Astrocyte of the spinal cord (primary cell): Measurements from ENCODE around the gene STAB1.

ENCODE experiments used
- DNase-seq: peaks from one replicate; pipeline ENCODE4 v3.0.0; 2011; ENCODE audit warnings: low read depth, low spot score
- H3K4me3 ChIP-seq: 2 replicates; pipeline ENCODE4 v1.5.1; 2011; ENCODE audit warnings: low read depth, mild to moderate bottlenecking, low read length, moderate library complexity
- in situ Hi-C: cut with HindIII; loops from 2 replicates; pipeline ENCODE4 v1.10.0; 2017; ENCODE audit warnings: low sequenced_read_pairs
- TF ChIP-seq, protein P1 (sequence below): IDR thresholded peaks from 2 replicates; pipeline ENCODE4 v1.5.1; 2012; ENCODE audit warnings: low read depth, mild to moderate bottlenecking, low read length, inconsistent platforms

Gene STAB1

DNA sequence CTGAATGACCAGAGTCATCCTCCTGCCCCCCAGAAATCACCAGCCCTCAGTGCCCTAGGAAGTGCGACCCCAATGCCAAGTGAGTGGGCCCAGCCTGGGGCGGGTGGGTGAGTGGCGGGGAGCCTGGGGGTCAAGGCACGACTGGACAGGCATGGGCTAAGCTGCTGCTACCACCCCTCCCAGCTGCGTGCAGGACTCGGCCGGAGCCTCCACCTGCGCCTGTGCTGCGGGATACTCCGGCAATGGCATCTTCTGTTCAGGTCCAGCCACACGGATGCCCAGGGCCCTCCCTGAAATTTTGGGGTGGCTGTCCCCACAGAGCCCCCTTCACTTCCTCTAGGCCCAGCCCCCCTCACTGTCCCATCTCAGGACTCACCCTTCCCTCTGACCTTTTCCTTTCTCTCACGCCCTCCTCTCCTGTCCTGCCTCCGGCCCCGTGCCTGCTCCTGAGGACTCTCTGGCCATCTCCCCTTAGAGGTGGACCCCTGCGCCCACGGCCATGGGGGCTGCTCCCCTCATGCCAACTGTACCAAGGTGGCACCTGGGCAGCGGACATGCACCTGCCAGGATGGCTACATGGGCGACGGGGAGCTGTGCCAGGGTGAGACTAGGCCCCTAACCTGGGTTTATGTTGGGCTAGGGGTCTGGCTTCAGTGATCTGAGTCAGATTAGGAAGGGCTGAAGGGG, 21.5 kb downstream of the STAB1 start:
- no peak overlapping the region for H3K4me3 ChIP-seq
- no peak for DNase-seq
- in situ Hi-C loops: no loop called here
- TF ChIP-seq, protein P1, sequence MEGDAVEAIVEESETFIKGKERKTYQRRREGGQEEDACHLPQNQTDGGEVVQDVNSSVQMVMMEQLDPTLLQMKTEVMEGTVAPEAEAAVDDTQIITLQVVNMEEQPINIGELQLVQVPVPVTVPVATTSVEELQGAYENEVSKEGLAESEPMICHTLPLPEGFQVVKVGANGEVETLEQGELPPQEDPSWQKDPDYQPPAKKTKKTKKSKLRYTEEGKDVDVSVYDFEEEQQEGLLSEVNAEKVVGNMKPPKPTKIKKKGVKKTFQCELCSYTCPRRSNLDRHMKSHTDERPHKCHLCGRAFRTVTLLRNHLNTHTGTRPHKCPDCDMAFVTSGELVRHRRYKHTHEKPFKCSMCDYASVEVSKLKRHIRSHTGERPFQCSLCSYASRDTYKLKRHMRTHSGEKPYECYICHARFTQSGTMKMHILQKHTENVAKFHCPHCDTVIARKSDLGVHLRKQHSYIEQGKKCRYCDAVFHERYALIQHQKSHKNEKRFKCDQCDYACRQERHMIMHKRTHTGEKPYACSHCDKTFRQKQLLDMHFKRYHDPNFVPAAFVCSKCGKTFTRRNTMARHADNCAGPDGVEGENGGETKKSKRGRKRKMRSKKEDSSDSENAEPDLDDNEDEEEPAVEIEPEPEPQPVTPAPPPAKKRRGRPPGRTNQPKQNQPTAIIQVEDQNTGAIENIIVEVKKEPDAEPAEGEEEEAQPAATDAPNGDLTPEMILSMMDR: no peak

DNA sequence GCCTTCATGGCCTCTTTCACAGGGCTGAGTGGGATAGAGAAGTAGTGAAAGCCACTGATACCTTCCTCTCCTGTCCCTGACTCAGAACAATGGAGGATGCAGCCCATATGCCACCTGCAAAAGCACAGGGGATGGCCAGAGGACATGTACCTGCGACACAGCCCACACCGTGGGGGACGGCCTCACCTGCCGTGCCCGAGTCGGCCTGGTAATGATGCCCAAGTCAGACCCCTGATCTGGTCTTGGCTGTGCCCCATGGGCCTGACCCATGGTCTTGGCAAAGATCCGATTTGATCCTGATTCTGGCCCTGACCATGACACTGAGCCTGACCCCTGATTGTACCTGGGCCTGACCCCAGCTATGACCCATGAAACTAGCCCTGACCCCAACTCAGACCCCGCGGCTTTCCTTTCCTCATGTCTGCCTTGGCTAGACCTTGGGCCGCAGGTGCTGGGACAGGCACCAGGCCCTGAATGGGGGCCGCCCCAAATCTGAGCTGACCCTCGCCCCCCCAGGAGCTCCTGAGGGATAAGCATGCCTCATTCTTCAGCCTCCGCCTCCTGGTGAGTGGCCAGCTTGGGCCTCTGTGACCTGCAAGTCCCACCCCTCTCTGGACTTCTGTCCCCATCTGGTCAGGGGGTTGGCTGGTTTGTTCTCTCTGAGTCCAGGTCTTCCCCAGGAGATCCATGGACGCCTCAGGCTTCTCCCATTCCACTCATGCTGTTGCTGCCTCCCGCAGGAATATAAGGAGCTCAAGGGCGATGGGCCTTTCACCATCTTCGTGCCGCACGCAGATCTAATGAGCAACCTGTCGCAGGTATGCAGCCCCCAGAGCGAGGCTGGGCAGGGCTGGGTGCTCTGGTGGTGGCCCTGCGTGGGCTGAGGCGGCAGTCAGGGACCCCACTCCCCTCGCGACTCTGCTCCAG, 22.9 kb downstream of the STAB1 start:
- in situ Hi-C loops: no loop called here
- H3K4me3 ChIP-seq: no peak overlapping the region
- TF ChIP-seq, protein P1: no peak
- no peak for DNase-seq

DNA sequence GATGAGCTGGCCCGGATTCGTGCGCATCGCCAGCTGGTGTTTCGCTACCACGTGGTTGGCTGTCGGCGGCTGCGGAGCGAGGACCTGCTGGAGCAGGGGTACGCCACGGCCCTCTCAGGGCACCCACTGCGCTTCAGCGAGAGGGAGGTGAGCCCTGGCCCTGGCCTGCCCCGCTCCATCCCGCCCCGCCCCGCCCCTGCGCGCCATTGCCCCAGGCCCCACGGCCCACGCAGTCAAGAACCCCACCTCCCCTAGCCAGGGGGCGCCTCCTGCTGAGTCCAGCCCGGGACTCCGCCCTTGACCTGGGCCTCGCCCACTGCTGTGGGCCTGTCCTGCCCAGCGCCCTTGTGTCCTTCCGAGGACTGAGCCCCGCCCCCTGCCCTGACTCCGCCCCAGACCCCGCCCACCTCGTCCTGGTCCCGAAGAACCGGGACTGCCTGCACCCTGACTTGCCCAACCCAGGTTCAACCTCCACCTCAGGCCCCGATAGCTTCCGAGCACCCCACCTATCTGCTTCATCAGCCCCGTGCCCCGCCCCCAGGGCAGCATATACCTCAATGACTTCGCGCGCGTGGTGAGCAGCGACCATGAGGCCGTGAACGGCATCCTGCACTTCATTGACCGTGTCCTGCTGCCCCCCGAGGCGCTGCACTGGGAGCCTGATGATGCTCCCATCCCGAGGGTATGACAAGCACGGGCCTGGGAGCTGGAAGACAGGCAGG, 23.7 kb downstream of the STAB1 start:
- no peak overlapping the region for H3K4me3 ChIP-seq
- DNase-seq: no peak
- in situ Hi-C loops: no loop called here
- TF ChIP-seq, protein P1: no peak

DNA sequence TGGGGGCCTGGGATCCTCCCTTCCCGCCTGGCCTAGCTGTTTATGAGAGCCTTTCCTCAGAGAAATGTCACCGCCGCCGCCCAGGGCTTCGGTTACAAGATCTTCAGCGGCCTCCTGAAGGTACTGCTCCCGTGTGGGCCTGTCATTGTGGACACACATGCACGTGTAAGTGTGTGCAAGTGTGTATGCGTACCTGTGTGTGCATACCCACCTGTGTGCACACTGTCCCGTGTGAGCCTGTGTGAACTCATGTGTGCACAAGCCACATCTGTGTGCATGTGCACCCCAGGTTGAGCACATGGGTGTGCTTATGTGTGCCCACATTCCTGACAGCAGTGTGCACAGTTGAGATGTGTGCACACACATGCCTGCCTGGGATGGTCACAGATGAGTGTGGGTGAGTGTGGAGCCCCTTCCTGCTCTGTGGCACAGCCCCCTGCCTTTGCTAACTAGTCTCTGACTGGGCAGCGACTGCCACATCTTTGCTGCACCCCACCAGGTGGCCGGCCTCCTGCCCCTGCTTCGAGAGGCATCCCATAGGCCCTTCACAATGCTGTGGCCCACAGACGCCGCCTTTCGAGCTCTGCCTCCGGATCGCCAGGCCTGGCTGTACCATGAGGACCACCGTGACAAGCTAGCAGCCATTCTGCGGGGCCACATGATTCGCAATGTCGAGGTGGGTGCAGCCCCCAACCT, 24.5 kb downstream of the STAB1 start:
- TF ChIP-seq, protein P1: no peak
- in situ Hi-C loops: no loop called here
- H3K4me3 ChIP-seq: no peak overlapping the region
- DNase-seq: no peak

DNA sequence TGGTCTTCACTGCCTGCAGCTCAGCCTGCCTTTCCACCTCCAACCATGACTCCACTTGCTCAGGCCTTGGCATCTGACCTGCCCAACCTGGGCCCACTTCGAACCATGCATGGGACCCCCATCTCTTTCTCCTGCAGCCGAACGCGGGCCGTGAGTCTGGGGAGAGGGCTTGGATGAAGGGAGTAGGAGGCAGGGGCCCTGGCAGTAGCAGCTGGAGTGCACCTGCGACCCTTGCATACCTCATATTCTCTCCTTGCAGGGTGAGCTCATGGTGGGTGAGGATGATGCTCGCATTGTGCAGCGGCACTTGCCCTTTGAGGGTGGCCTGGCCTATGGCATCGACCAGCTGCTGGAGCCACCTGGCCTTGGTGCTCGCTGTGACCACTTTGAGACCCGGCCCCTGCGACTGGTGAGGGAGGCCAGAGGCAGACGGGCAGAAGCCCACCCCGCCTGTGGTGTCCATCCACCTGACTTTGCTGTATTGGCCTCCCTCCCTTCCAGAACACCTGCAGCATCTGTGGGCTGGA, 25.1 kb downstream of the STAB1 start:
- TF ChIP-seq, protein P1: no peak
- H3K4me3 ChIP-seq: no peak overlapping the region
- in situ Hi-C loops: no loop called here
- DNase-seq: no peak
